ENCODE measurements around the gene ATF6B. TPM values are rescaled to one million over a fixed set of nuclear protein-coding genes. Genes with fewer than 3 reads are reported as not detected.
A peak's percentile ranks its signal among the peaks of the same experiment; 100 is the strongest.

The ATF6B gene
- total and polyA plus RNA-seq, 2 of the 8 experiments (the other 6 are each of a cell fraction or from before 2014, with no cell fraction given): 38.1 to 42.2 TPM

DNA sequence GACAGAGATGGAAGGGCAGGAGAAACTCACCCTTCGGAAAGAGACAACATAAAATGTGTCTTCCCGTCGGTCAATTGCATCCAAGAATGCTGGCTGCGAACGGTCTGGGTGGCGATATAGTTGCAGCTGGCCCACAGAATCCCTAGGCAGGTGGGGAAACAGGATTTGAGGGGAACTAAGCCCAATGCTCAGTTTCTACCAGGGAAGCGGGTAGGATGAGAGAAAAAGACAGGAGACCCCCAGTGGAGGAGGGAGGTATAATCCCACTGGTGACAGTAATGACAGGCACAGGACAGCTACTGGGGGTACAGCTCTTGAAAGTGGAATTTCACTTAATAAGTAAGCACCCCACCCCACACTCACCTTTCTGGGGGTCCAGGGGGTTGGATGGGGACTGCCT lies 11.4 kb downstream of the ATF6B start:
- no peak overlapping the region for H3K14ac ChIP-seq (ENCODE audit: insufficient read length)
- FAIRE-seq (no peak), DNase-seq (ENCODE audit: low read depth in 1 of 2, low spot score in 2 of 2) (no peak)
- H3K79me2 ChIP-seq (ENCODE audit: control insufficient read depth in 1 of 2, insufficient read depth in 2 of 2, low read length in 2 of 2): no peaks in the 10 kb centered on the region
- POLR2A ChIA-PET (ENCODE audit: partially characterized antibody): interaction anchor here (0.7 to 3.0 kb wide), 6 partner anchors 8 to 79 kb away, joined by 3 to 15 read pairs (median 6); partner anchors contain the start of genes AGPAT1 and PRRT1
- H3K4ac ChIP-seq (replicated peaks; ENCODE audit: insufficient read length, low read depth, low read length): no peak overlapping the region
- H3K9ac ChIP-seq (replicated peaks in 1 of 4; ENCODE audit: extremely low read depth in 1 of 4, low read depth in 3 of 4, low read length in 3 of 4): no peak overlapping the region
- H4K8ac ChIP-seq (ENCODE audit: extremely low read depth, insufficient read depth, low read length): no peak overlapping the region
- H2BK12ac ChIP-seq (ENCODE audit: low read depth, low read length): no peak overlapping the region
- peaks cover 9 to 30% (median 16%) of the 10 kb centered on the region in 4 experiments; a peak in 6 of 8 replicates for H3K36me3 ChIP-seq (ENCODE audit: control insufficient read depth in 2 of 4, insufficient read depth in 4 of 4, low read length in 3 of 4)
- H4K91ac ChIP-seq (replicated peaks; ENCODE audit: insufficient read length, low read length): no peak overlapping the region
- no peak overlapping the region for H3K23ac ChIP-seq (ENCODE audit: insufficient read length)
- H3K9me3 ChIP-seq (ENCODE audit: insufficient read depth in 2 of 2, low read depth in 1 of 2, low read length in 1 of 2): no peaks in the 10 kb centered on the region
- H2BK120ac ChIP-seq (replicated peaks; ENCODE audit: low read depth, low read length): no peak overlapping the region
- peaks cover 4 to 5% of the 10 kb centered on the region in 2 experiments for H4K20me1 ChIP-seq (replicated peaks in 1 of 2; ENCODE audit: control insufficient read depth in 1 of 2, insufficient read depth in 2 of 2, low read length in 2 of 2)
- no peak overlapping the region for H3K4me2 ChIP-seq (ENCODE audit: insufficient read depth in 1 of 2, low read depth in 2 of 2, low read length in 2 of 2)
- no peaks in the 10 kb centered on the region for H3K27me3 ChIP-seq (replicated peaks in 1 of 4; ENCODE audit: control insufficient read depth in 3 of 4, extremely low read depth in 1 of 4, insufficient read depth in 3 of 4, low read length in 3 of 4)
- no peak overlapping the region for H2BK20ac ChIP-seq (ENCODE audit: low read length)
- H3K4me3 ChIP-seq (ENCODE audit: extremely low read depth in 1 of 4, insufficient read depth in 2 of 4, low read depth in 3 of 4, low read length in 4 of 4): no peak overlapping the region
- H2BK15ac ChIP-seq (ENCODE audit: low read length): no peak overlapping the region
- H3K4me1 ChIP-seq (replicated peaks in 1 of 4; ENCODE audit: control insufficient read depth in 3 of 4, insufficient read depth in 4 of 4, low read length in 3 of 4): peaks cover 0 to 5% (median under 1%) of the 10 kb centered on the region in 4 experiments; a peak in 3 of 7 replicates
- 0 out of 2 replicates have a peak overlapping the region, but pooled peaks have one; percentile 24 for H2AK5ac ChIP-seq (ENCODE audit: low read depth, low read length)
- CTCF ChIA-PET (ENCODE audit: partially characterized antibody): interaction anchor here (0.7 to 6.1 kb wide), 24 partner anchors 8 to 297 kb away, joined by 3 to 76 read pairs (median 10); partner anchors contain the start of genes ATF6B, EGFL8, FKBPL and PBX2
- H3K56ac ChIP-seq (replicated peaks; ENCODE audit: insufficient read length, low read depth, low read length): no peak overlapping the region
- no peak overlapping the region for H3K18ac ChIP-seq (ENCODE audit: extremely low read depth, low read length)
- 86% methylated on average over 7 of the region's 7 CpGs; no CpG with 5 or more reads in 1 of the 2 experiments for WGBS, 2 experiments (ENCODE audit: extremely low coverage in 1 of 2, insufficient coverage in 1 of 2, insufficient read length in 1 of 2, insufficient replicate concordance in 2 of 2, low coverage in 1 of 2, low lambda C conversion rate in 2 of 2, missing lambda C conversion rate in 1 of 2)
- no peak overlapping the region for H2AFZ ChIP-seq (ENCODE audit: low read length)
- no peak overlapping the region for H2BK5ac ChIP-seq (ENCODE audit: low read depth, low read length)
- no peaks in the 10 kb centered on the region for H3K23me2 ChIP-seq (ENCODE audit: low read depth, low read length)
- H4K5ac ChIP-seq (ENCODE audit: insufficient read length, low read depth, low read length): no peak overlapping the region
- TF ChIP-seq JUN (IDR thresholded peaks at IDR 0.05; ENCODE audit: low read depth, low read length): no peak
- TF ChIP-seq, protein P1, sequence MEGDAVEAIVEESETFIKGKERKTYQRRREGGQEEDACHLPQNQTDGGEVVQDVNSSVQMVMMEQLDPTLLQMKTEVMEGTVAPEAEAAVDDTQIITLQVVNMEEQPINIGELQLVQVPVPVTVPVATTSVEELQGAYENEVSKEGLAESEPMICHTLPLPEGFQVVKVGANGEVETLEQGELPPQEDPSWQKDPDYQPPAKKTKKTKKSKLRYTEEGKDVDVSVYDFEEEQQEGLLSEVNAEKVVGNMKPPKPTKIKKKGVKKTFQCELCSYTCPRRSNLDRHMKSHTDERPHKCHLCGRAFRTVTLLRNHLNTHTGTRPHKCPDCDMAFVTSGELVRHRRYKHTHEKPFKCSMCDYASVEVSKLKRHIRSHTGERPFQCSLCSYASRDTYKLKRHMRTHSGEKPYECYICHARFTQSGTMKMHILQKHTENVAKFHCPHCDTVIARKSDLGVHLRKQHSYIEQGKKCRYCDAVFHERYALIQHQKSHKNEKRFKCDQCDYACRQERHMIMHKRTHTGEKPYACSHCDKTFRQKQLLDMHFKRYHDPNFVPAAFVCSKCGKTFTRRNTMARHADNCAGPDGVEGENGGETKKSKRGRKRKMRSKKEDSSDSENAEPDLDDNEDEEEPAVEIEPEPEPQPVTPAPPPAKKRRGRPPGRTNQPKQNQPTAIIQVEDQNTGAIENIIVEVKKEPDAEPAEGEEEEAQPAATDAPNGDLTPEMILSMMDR (IDR thresholded peaks at IDR 0.05; ENCODE audit: control extremely low read depth in 1 of 3, insufficient read depth in 1 of 3, low read depth in 1 of 3, low read length in 3 of 3): peak; percentile 33 to 51 (median 50)
- TF ChIP-seq RAD21 (IDR thresholded peaks at IDR 0.05 in 1 of 2, conservative IDR thresholded peaks at IDR 0.05 in 1 of 2; ENCODE audit: low read depth in 2 of 2, low read length in 2 of 2): peak in 1 of 2 experiments; percentile 33; a peak in 2 of 4 replicates
- no peaks in the 10 kb centered on the region for H3K79me1 ChIP-seq (ENCODE audit: low read depth, low read length)
- H3K27ac ChIP-seq (ENCODE audit: low read depth, low read length): no peak overlapping the region

Data from H1 (cell line).